NT2/D1 (cell line): Measurements from ENCODE around the gene YIPF2.

Experiments
- YY1 ChIP-seq: IDR thresholded peaks from 2 replicates; pipeline ENCODE4 v1.6.1; 2011; ENCODE audit not compliant: insufficient read length, insufficient read depth
- ZNF274 ChIP-seq: IDR thresholded peaks from 2 replicates; pipeline ENCODE4 v1.6.1; 2011; ENCODE audit warnings: mild to moderate bottlenecking, low read depth, low read length

- no peak for TF ChIP-seq YY1
- no peak for TF ChIP-seq ZNF274
These were observed 8.8 kb downstream of the YIPF2 start for GRCh38 chr19:10919352-10920287.
